Midbrain (tissue), 1 donor: ENCODE measurements around the gene CLEC4M.
"Not testable (repeated sequence)": the region's sequence is repeated elsewhere in the genome, so short reads cannot be mapped to it uniquely, and the experiment has no call there.

ENCODE experiments used
- DNase-seq: peaks from one replicate; lab custom pipeline; 2025; lab: John Stamatoyannopoulos, UW

The CLEC4M gene

GRCh38 chr19:7773841-7774240 is 10.8 kb downstream of the CLEC4M start:
- DNase-seq, result no peak

DNA sequence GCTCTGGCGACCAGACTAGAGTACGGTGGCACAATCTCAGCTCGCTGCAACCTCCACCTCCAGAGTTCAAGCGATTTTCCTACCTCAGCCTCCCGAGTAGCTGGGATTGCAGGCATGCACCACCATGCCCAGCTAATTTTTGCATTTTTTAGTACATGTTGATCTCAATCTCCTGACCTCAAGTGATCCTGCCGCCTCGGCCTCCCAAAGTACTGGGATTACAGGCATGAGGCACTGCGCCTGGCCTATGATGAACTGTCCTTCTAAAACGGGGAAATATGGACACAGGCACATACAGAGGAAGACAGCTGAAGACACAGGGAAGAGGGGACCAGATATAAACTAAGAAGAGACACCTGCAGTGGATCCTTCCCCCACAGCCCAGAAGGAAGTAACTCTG is 12.7 kb downstream of the CLEC4M start:
- no peak for DNase-seq

DNA sequence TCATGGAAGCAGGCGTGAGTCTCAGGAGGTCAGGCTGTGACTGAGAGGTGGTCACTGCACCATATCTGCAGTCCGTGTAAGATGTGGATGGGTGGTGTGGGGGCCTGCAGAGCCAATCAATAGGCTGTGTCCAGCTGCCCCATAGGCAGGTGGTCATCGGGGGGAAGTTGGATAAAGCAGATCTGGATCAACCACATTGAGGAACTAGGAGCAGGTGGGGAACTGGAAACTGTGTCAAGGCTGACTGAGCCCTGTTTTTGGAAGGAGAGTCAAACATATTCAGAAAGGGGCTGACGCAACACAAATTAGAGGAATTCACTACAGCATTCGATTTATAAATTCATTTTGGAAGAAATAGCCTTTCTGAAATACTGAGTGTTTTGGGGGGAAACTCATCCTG is 15.0 kb downstream of the CLEC4M start:
- DNase-seq, result no peak

DNA sequence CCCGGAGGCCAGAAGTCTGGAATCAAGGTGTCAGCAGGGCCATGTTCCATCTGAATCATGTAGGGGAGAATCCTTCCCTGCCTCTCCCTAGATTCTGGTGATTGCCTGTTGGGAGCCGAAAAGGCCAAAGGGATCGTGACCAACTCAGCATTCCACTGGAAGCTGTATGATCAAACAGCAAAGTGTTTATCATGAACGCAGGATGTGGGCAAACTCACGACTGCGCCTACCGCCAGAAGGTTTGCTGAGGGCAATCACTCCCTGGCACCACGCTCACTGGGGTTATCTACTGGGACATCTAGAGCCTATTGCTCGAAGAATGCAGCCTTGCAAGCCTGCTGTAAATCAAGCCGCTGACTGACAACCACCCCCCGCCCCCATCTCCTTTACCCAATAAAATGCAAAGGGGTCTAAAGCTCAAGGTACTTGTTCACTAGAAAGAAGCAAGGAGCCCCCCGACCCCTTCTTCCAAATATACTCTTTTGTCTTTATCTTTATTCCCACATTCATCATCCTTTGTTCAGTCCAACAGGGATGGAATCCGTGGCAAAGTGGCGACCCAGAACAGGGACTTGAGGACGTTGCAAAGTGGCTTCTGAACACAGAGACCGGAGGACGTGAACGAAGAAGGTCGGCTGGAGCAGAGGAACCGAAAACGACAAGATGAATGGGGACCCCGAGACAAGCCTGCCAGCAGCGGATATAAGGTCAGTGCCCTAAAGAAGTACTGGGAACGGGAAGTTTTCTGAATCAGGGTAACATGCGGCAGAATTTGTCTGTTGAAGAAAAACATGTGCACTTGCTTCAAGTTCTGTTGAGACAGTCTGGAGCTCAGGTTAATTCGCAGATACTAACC is 16.8 kb downstream of the CLEC4M start:
- DNase-seq, result no peak

DNA sequence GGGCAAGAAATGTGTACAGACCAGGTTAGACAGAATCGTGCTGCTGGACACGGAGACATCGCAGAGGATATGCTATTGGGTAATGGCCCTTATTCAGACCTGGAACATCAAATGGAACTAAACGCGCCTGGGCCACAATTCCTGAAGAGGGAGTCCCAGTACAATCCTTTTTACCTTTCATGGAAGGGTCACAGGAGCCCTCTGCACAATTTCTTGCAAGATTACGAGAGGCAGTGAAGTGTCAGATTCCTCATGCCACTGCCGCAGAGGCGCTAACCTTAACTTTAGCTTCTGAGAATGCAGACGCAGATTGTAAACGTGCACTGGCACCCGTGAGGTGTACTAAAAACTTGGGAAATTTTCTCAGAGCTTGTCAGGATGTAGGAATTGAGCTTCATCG is 18.1 kb downstream of the CLEC4M start:
- DNase-seq, result no peak

GRCh38 chr19:7783991-7784423 is 21.0 kb downstream of the CLEC4M start:
- no peak for DNase-seq

- DNase-seq, result no peak
These were observed 21.8 kb downstream of the CLEC4M start for GRCh38 chr19:7784856-7785255.

DNA sequence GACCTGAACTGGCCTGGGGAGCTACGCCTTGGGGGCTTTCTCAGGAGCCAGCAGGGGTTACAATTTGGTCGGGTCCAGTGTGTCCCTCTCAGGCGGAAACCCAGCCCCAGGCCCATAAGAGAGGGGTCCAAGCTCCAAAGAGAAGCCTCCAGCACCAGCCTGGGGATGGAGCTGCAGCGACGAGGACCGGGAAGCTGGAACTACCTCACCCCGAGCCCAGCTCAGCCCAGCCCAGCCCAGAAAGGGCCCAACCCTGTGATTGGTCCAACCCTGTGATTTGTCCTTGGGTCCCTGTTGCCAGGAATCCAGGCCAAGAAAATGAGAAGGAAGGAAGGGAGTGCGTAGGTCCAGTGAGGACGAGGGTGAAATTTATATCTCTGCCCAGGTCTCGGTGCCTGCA is 24.1 kb downstream of the CLEC4M start:
- DNase-seq, result no peak

- DNase-seq, result no peak
These were observed 24.6 kb downstream of the CLEC4M start for GRCh38 chr19:7787602-7788177.

DNA sequence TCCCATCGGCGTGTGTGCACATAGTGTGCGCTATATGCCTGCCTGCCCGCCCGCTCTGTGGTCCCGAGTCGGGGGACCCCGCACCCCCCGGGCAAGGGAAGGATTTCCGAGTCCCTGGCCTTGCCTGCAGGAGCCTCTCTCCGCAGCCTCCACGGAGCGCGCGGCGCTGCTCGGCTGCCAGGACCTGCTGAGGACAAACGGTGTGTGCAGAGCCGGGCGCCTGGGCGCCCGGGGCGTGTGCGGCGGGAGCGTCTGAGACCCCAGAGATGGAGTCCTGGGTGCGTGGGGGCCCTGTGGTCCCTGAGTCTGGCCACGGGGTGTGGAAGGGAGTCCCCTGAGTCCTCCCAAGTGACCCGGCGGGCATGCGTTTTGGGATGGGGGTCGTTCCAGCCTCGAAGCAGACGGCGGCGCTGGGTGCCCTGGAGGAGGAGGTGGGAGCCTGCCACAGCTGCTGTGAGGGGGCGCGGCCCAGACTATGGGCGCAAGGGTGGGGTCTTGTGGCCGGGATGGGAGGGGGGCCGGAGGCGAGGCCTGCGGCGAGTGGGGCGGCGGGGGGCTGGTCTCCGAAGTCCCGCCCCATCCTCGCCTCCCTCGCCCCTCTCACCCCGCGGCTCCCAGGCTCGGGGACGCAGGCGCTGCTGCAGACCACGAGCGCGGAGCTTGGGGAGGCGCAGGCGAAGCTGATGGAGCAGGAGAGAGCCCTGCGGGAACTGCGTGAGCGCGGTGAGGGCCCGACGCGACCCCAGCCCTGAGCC is 25.3 kb downstream of the CLEC4M start:
- no peak for DNase-seq

DNA sequence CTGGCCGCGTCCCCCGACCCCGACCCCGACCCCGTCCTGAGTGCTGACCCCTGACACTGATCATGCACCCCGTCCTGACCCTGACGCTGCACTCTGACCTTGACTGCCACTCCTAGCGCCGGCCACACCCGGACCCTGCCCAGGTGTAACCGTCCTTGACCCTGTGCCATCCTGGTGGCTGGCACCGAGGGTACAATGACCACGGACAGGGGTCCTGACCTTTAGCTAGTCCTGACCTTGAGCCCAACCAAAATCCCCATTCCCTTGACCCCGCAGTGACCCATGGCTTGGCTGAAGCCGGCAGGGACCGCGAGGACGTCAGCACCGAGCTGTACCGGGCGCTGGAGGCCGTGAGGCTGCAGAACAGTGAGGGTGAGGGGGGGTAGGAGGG is 25.9 kb downstream of the CLEC4M start:
- DNase-seq, result no peak

- no peak for DNase-seq
These were observed 26.4 kb downstream of the CLEC4M start for GRCh38 chr19:7789447-7789846.

DNA sequence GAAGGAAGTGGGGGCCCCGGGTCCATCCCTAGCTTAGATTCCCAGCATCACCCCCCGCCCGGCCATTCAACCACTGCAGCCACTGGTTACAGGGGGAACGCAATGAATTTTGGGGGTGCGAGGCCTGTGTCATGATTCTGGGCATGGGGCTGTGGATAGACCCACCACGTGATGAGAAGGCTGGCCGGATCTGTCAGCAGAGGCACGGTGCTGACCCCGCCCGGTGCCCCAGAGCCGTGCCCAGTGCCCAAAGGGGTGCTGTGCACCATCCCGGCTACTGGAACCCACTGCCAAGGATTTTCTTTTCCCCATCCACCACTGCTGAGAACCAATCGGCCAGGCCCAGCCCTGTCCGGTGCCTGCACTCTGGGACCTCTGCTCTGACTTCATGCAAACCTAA is 27.4 kb downstream of the CLEC4M start:
- no peak for DNase-seq

DNA sequence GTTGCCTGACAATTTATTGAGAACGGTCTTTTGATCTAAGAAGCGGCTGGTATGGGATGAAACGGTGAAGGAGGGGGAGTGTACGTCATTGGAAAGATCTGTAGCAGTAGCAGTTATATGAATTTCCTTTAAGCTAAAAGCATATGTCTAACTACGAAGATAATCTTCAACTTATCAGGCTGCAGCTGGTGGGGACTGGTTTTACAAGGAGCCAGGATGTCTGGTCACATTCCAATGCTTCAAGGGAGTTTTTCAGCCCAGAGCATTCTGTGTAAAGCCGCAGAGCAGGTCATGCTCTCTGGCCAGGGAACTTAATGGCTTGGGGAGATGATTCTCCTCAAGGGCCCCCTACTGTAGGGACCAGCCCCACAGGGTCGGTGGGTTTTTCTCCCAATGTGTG is 29.2 kb downstream of the CLEC4M start:
- DNase-seq, result no peak

GRCh38 chr19:7792701-7793100 is 29.7 kb downstream of the CLEC4M start:
- DNase-seq, result not testable (repeated sequence)

GRCh38 chr19:7793493-7793892 is 30.4 kb downstream of the CLEC4M start:
- no peak for DNase-seq

DNA sequence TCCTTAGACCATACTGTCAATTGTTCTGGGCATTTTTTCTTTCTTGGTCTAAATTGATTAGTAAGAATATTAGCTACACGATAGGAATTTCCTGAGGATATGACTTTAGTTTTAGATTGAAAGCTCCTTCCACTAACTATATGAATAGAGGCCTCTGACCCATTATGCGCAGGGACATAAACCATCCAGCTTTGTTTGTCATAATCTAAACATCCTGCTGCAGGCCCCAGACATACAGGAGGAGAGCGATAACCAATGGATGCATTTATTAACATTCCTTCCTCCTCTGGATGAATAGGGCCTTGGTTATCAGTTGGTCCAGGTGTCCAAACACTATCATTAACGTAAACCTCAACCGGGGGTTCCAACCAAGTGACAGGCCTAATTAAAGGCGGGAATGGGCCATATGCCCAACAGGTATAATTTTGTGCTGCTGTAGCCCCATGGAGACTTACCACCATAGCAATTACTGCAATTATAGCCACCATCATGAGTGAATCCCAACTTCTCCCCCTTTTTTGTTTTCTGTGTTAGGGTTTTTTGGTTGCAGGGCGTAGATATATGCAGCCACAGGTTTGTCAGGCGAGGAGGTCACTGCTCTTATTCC is 32.6 kb downstream of the CLEC4M start:
- DNase-seq, result no peak

- peak; percentile 72 for DNase-seq
These were observed 36.8 kb downstream of the CLEC4M start for GRCh38 chr19:7799640-7800355.

DNA sequence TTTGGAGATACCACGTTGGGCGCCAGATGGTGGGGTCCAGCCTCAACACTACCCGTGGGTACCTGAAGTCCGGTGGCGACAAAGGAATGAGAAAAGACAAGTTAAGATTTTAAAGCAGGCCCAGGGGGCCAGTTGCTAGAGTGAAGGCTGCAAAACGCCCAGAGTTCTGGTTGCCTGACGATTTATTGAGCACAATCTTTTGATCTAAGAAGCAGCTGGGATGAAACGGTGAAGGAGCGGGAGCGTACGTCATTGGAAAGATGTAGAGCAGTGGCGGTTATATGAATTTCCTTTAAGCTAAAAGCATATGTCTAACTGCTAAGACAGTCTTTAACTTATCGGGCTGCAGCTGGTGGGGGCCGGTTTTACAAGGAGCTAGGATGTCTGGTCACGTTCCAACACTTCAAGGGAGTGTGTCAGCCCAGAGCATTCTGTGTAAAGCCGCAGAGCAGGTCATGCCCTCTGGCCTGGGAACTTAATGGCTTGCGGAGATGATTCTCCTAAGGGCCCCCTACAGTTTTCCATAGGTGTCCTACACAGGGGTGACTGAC is 38.1 kb downstream of the CLEC4M start:
- DNase-seq, result no peak

DNA sequence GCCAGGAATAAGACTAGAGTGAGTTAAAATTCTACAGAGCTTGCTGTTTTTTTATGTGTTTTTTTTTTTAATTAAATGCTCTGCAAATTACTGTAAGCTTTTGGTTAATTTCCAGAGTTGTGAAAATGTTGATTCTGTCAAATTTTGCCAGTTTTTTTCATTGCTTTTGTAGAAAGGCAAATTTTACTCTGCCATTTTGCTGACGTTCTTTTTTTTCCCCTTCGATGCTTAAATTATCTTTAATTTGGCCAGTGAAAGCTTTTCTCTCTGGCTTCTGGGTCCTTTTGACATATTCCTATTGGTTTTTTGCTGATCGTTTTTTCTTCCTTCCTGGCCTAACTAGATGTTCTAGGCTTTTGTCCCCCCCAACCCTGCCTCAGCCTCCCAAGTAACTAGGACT is 43.2 kb downstream of the CLEC4M start:
- no peak for DNase-seq

DNA sequence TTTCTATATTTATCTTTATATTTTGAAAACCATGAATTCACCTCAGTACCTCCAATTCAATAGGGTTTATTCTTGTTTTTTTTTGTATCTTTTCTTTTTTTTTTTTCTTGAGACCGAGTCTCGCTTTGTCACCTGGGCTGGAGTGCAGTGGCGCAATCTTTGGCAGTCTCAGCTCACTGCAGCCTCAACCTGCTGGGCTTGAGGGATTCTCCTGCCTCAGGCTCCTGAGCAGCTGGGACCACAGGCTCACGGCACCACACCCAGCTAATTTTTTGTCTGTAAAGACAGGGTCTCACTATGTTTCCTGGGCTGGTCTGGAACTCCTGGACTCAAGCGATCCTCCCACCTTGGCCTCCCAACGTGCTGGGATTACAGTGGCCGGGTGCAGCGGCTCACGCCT is 43.8 kb downstream of the CLEC4M start:
- no peak for DNase-seq

GRCh38 chr19:7808108-7808507 is 45.1 kb downstream of the CLEC4M start:
- DNase-seq, result no peak
